Common myeloid progenitor, CD34-positive (primary cell): ENCODE measurements around the gene HTT.

Experiments
- CTCF ChIA-PET: fragments of 350-600 bp; sonication (Branson Sonifier 250); formaldehyde crosslinking; loops from one replicate; lab custom pipeline; 2021; ENCODE audit warnings: antibody characterized with exemption; lab: Charles Lee
- POLR2A ChIA-PET: fragments of 350-600 bp; sonication (Branson Sonifier 250); formaldehyde crosslinking; loops from one replicate; lab custom pipeline; 2021; ENCODE audit warnings: antibody characterized with exemption; lab: Charles Lee
- DNase-seq, 3 donors: peaks; one replicate each; pipeline versions ENCODE4 v3.0.0 to v3.0.0-alpha.2; 2013
- H3K27ac ChIP-seq, 2 experiments: 1 replicate in 1 of 2; 2 replicates in 1 of 2; pipeline ENCODE4 v1.7.0; 2013; ENCODE audit warnings: inconsistent platforms in 2 of 2, low read length in 2 of 2, mild to moderate bottlenecking in 2 of 2, low read depth in 1 of 2, moderate library complexity in 1 of 2; ENCODE audit not compliant: severe bottlenecking in 2 of 2, insufficient read depth in 1 of 2, poor library complexity in 1 of 2
- H3K27me3 ChIP-seq, 5 experiments: replicated peaks in 2 of 5; 1 replicate in 3 of 5; 2 replicates in 2 of 5; pipeline versions ENCODE4 v1.6.1 to v1.7.0; 2013; ENCODE audit warnings: low read length in 4 of 5, mild to moderate bottlenecking in 2 of 5, moderate library complexity in 2 of 5, inconsistent platforms in 1 of 5; ENCODE audit not compliant: insufficient read depth in 5 of 5, control insufficient read depth in 4 of 5
- H3K36me3 ChIP-seq, 4 experiments: 1 replicate in 2 of 4; 2 replicates in 2 of 4; pipeline versions ENCODE4 v1.6.1 to v1.7.0; 2013; ENCODE audit warnings: low read length in 3 of 4, control low read depth in 1 of 4, mild to moderate bottlenecking in 1 of 4; ENCODE audit not compliant: control insufficient read depth in 4 of 4, insufficient read depth in 4 of 4
- H3K4me1 ChIP-seq, 4 experiments: 1 replicate in 3 of 4; 2 replicates in 1 of 4; pipeline versions ENCODE4 v1.6.1 to v1.7.1; 2013; ENCODE audit warnings: low read length in 3 of 4, mild to moderate bottlenecking in 3 of 4, control low read depth in 1 of 4, inconsistent platforms in 1 of 4, moderate library complexity in 1 of 4; ENCODE audit not compliant: control insufficient read depth in 4 of 4, insufficient read depth in 4 of 4; ENCODE audit errors: control extremely low read depth in 1 of 4
- H3K4me3 ChIP-seq, 7 experiments: 1 replicate in 4 of 7; 2 replicates in 3 of 7; pipeline versions ENCODE4 v1.5.1 to v1.7.0; 2013; ENCODE audit warnings: mild to moderate bottlenecking in 7 of 7, low read length in 6 of 7, moderate library complexity in 6 of 7, inconsistent platforms in 2 of 7, low read depth in 2 of 7, control low read depth in 1 of 7; ENCODE audit not compliant: insufficient read depth in 4 of 7, control insufficient read depth in 1 of 7; ENCODE audit errors: extremely low read depth in 1 of 7
- H3K9me3 ChIP-seq, 5 experiments: 1 replicate in 4 of 5; 2 replicates in 1 of 5; pipeline versions ENCODE4 v1.6.1 to v1.7.1; 2013; ENCODE audit warnings: low read length in 4 of 5, mild to moderate bottlenecking in 2 of 5, inconsistent platforms in 1 of 5, low read depth in 1 of 5, moderate library complexity in 1 of 5; ENCODE audit not compliant: control insufficient read depth in 4 of 5, insufficient read depth in 2 of 5; ENCODE audit errors: control extremely low read depth in 1 of 5
- WGBS: methylation state at CpG from one replicate; pipeline ENCODE4 v1.1.5; 2013; ENCODE audit not compliant: insufficient coverage; 5-methylcytosine and 5-hydroxymethylcytosine counted together

The HTT gene

GRCh38 chr4:3254302-3255131 is 180.0 kb downstream of the HTT start:
- H3K36me3 ChIP-seq = no peaks in the 10 kb centered on the region
- WGBS = 98% methylated on average over 14 of the region's 14 CpGs
- no peaks in the 10 kb centered on the region for H3K27me3 ChIP-seq
- CTCF ChIA-PET = interaction anchor here (1.1 kb wide), 1 partner anchor 10 kb away, joined by 3 read pairs; no protein-coding TSS in a partner anchor
- H3K4me3 ChIP-seq = no peak overlapping the region
- no peak overlapping the region for H3K27ac ChIP-seq
- no peaks in the 10 kb centered on the region for H3K4me1 ChIP-seq
- no peak for DNase-seq
- POLR2A ChIA-PET = no interaction called here
- H3K9me3 ChIP-seq = no peaks in the 10 kb centered on the region

- Histone ChIP-seq H3K27me3 (no peaks in the 10 kb centered on the region), H3K9me3 (no peaks in the 10 kb centered on the region), H3K4me3 (no peak overlapping the region), H3K4me1 (no peaks in the 10 kb centered on the region), H3K27ac (no peak overlapping the region), H3K36me3 (no peaks in the 10 kb centered on the region)
- ChIA-PET CTCF (interaction anchor here (1.1 kb wide), 1 partner anchor 11 kb away, joined by 3 read pairs; no protein-coding TSS in a partner anchor), POLR2A (no interaction called here)
- no peak for DNase-seq
- WGBS = 94% methylated on average over 33 of the region's 36 CpGs
These were observed 181.2 kb downstream of the HTT start for GRCh38 chr4:3255611-3256186.

- DNase-seq = no peak
- POLR2A ChIA-PET = no interaction called here
- 95% methylated on average over 21 of the region's 21 CpGs for WGBS
These were observed 182.0 kb downstream of the HTT start for GRCh38 chr4:3256230-3257102.

GRCh38 chr4:3257103-3257555 is 182.6 kb downstream of the HTT start:
- 100% methylated on average over 4 of the region's 9 CpGs for WGBS
- H3K36me3 ChIP-seq = no peaks in the 10 kb centered on the region
- no peaks in the 10 kb centered on the region for H3K27me3 ChIP-seq
- no peaks in the 10 kb centered on the region for H3K4me1 ChIP-seq
- ChIA-PET POLR2A (no interaction called here), CTCF (interaction anchor here (0.9 kb wide), 2 partner anchors 9 to 43 kb away, joined by 3 to 4 read pairs; partner anchors contain the start of gene MSANTD1)
- no peak for DNase-seq
- no peak overlapping the region for H3K27ac ChIP-seq
- H3K4me3 ChIP-seq = no peak overlapping the region
- H3K9me3 ChIP-seq = no peaks in the 10 kb centered on the region

More at GRCh38 chr4:3256230-3257102, 182.0 kb downstream of the HTT start:
- H3K4me3 ChIP-seq = no peak overlapping the region
- no peaks in the 10 kb centered on the region for H3K9me3 ChIP-seq
- H3K4me1 ChIP-seq = no peaks in the 10 kb centered on the region
- H3K36me3 ChIP-seq = no peaks in the 10 kb centered on the region
- CTCF ChIA-PET = interaction anchor here (0.9 kb wide), 2 partner anchors 8 to 42 kb away, joined by 3 to 4 read pairs; partner anchors contain the start of gene MSANTD1
- no peak overlapping the region for H3K27ac ChIP-seq
- no peaks in the 10 kb centered on the region for H3K27me3 ChIP-seq

- Histone ChIP-seq H3K27me3 (peaks cover 0 to 4% (median 0%) of the 10 kb centered on the region in 5 experiments), H3K9me3 (no peaks in the 10 kb centered on the region), H3K4me1 (no peaks in the 10 kb centered on the region), H3K4me3 (no peak overlapping the region), H3K27ac (no peak overlapping the region), H3K36me3 (no peaks in the 10 kb centered on the region)
- WGBS = 92% methylated on average over 28 of the region's 29 CpGs
- ChIA-PET POLR2A (no interaction called here), CTCF (no interaction called here)
- no peak for DNase-seq
These were observed 183.3 kb downstream of the HTT start for GRCh38 chr4:3257556-3258482.

- H3K4me3 ChIP-seq = no peak overlapping the region
- ChIA-PET CTCF (no interaction called here), POLR2A (no interaction called here)
- H3K9me3 ChIP-seq = no peaks in the 10 kb centered on the region
- peaks cover 0 to 6% (median 0%) of the 10 kb centered on the region in 5 experiments for H3K27me3 ChIP-seq
- H3K4me1 ChIP-seq = no peaks in the 10 kb centered on the region
- no peak overlapping the region for H3K27ac ChIP-seq
- DNase-seq = no peak
- WGBS = 97% methylated on average over 35 of the region's 35 CpGs
- no peaks in the 10 kb centered on the region for H3K36me3 ChIP-seq
These were observed 187.1 kb downstream of the HTT start for GRCh38 chr4:3261411-3262207.
